HCEC 1CT (cell line): ENCODE measurements around the gene FOXD1.

Source experiments
- DNase-seq: peaks from one replicate; pipeline ENCODE4 v3.0.0-alpha.2; 2017

The FOXD1 gene

GRCh38 chr5:73438645-73439470 lies 9.7 kb downstream of the FOXD1 start:
- DNase-seq = no peak

- no peak for DNase-seq
Observed at GRCh38 chr5:73437777-73438644, 10.6 kb downstream of the FOXD1 start.

- DNase-seq = peak; percentile 76
Observed at GRCh38 chr5:73437101-73437776, 11.3 kb downstream of the FOXD1 start.

GRCh38 chr5:73436535-73437100 lies 12.0 kb downstream of the FOXD1 start:
- no peak for DNase-seq

- no peak for DNase-seq
Observed at GRCh38 chr5:73435759-73436534, 12.6 kb downstream of the FOXD1 start.

- DNase-seq = no peak
Observed at GRCh38 chr5:73434907-73435306, 13.7 kb downstream of the FOXD1 start.

GRCh38 chr5:73434461-73434860 lies 14.1 kb downstream of the FOXD1 start:
- DNase-seq = no peak

GRCh38 chr5:73433982-73434342 lies 14.6 kb downstream of the FOXD1 start:
- no peak for DNase-seq

- no peak for DNase-seq
Observed at GRCh38 chr5:73433272-73433981, 15.2 kb downstream of the FOXD1 start.

GRCh38 chr5:73431204-73431851 lies 17.2 kb downstream of the FOXD1 start:
- DNase-seq = no peak

GRCh38 chr5:73426034-73426433 lies 22.5 kb downstream of the FOXD1 start:
- DNase-seq = no peak

- no peak for DNase-seq
Observed at GRCh38 chr5:73424556-73424977, 24.0 kb downstream of the FOXD1 start.

GRCh38 chr5:73422164-73422563 lies 26.4 kb downstream of the FOXD1 start:
- no peak for DNase-seq

- DNase-seq = no peak
Observed at GRCh38 chr5:73420666-73421065, 27.9 kb downstream of the FOXD1 start.

GRCh38 chr5:73419465-73420390 lies 28.8 kb downstream of the FOXD1 start:
- DNase-seq = peak; percentile 51

GRCh38 chr5:73419117-73419464 lies 29.5 kb downstream of the FOXD1 start:
- DNase-seq = no peak

- DNase-seq = no peak
Observed at GRCh38 chr5:73418244-73418691, 30.3 kb downstream of the FOXD1 start.

- DNase-seq = peak; percentile 25
Observed at GRCh38 chr5:73417303-73418034, 31.1 kb downstream of the FOXD1 start.

GRCh38 chr5:73415617-73416016 lies 33.0 kb downstream of the FOXD1 start:
- no peak for DNase-seq
